Ovary (tissue), 3 donors: ENCODE measurements around the gene RNF5.

Experiments
- EP300 ChIP-seq: sonication (generic); formaldehyde crosslinking; IDR thresholded peaks from one replicate; pipeline ENCODE4 v1.6.1; 2017; ENCODE audit warnings: antibody characterized with exemption
- POLR2A ChIP-seq: fragments of 450-650 bp; IDR thresholded peaks from one replicate; pipeline ENCODE4 v1.6.1; 2017; ENCODE audit warnings: antibody characterized with exemption, mild to moderate bottlenecking, moderate library complexity
- TF ChIP-seq, protein P1 (sequence below), 3 donors: fragments of 450-650 bp in 2 of 3; fragments of 200-600 bp in 1 of 3; IDR thresholded peaks; one replicate each; pipeline versions ENCODE4 v1.5.1 to v1.8.0; 2016 to 2022; ENCODE audit warnings: antibody characterized with exemption in 3 of 3, mild to moderate bottlenecking in 1 of 3
- donor health status: DM: no; HTN: no; CAD: no.

DNA sequence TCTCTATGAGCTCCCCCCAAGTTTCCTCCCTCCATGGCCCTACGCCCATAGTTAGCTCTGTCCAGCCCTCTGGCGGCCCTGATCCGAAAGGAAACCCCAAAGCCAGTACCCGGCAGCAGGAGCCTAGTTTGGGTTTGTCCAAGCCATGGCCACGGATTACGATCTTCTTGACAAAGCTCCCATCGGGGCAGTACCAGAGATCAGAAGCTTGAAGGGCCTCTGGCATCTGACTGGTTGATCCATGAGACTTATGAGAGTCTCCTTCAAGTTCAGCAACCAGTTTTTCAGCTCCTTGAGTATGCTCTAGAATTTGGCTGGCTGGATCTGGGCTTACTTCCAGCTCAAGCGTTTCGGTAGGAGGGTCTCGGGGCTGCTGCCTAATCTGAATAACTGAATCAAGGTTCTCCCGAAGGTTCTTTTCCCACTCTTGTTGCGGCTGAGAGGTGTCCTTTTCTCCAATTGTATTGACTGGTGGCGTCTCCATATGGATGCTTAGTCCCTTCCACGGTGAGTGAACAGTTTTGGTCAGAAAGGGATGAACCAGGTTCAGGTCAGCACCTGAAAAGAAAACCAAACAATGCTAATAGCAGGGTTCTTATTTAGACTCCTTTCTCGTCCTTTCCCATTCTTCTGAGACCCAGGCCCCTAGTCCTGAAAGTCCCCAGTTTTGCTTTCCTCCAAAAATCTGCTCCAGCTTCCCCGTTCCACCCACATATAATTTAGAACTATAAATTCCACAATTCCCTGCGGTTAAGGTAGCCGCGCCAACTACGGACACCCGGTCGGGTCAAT, 48.7 kb upstream of the RNF5 start:
- TF ChIP-seq POLR2A = no peak
- TF ChIP-seq, protein P1, sequence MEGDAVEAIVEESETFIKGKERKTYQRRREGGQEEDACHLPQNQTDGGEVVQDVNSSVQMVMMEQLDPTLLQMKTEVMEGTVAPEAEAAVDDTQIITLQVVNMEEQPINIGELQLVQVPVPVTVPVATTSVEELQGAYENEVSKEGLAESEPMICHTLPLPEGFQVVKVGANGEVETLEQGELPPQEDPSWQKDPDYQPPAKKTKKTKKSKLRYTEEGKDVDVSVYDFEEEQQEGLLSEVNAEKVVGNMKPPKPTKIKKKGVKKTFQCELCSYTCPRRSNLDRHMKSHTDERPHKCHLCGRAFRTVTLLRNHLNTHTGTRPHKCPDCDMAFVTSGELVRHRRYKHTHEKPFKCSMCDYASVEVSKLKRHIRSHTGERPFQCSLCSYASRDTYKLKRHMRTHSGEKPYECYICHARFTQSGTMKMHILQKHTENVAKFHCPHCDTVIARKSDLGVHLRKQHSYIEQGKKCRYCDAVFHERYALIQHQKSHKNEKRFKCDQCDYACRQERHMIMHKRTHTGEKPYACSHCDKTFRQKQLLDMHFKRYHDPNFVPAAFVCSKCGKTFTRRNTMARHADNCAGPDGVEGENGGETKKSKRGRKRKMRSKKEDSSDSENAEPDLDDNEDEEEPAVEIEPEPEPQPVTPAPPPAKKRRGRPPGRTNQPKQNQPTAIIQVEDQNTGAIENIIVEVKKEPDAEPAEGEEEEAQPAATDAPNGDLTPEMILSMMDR (IDR thresholded peaks at IDR 0.05) = no peak
- TF ChIP-seq EP300 = no peak
